Stimulated activated CD4-positive, alpha-beta T cell treated with anti-CD3 and anti-CD28 coated beads, Interleukin-1b, Interleukin-23, amount 100 ng/mL, for 4 hours (primary cell): Measurements from ENCODE around the gene SLC1A7.

Source experiments
- DNase-seq, 2 donors: peaks; one replicate each; pipeline ENCODE4 v3.0.0-alpha.2; 2020; ENCODE audit warnings: low read depth in 2 of 2

SLC1A7 gene

GRCh38 chr1:53134042-53134485, 8.4 kb downstream of the SLC1A7 start:
- DNase-seq, result no peak

- DNase-seq, result no peak
Observed at GRCh38 chr1:53133261-53134041, 9.0 kb downstream of the SLC1A7 start.

- no peak for DNase-seq
Observed at GRCh38 chr1:53132176-53132575, 10.3 kb downstream of the SLC1A7 start.

- no peak for DNase-seq
Observed at GRCh38 chr1:53131590-53131938, 10.9 kb downstream of the SLC1A7 start.

- DNase-seq, result no peak
Observed at GRCh38 chr1:53130878-53131589, 11.4 kb downstream of the SLC1A7 start.

- DNase-seq, result no peak
Observed at GRCh38 chr1:53130598-53130877, 11.9 kb downstream of the SLC1A7 start.

GRCh38 chr1:53129891-53130597, 12.4 kb downstream of the SLC1A7 start:
- no peak for DNase-seq

- no peak for DNase-seq
Observed at GRCh38 chr1:53128401-53128800, 14.0 kb downstream of the SLC1A7 start.

- no peak for DNase-seq
Observed at GRCh38 chr1:53127546-53127945, 14.9 kb downstream of the SLC1A7 start.

- no peak for DNase-seq
Observed at GRCh38 chr1:53126495-53126894, 15.9 kb downstream of the SLC1A7 start.

GRCh38 chr1:53125623-53126360, 16.6 kb downstream of the SLC1A7 start:
- DNase-seq, result no peak

- no peak for DNase-seq
Observed at GRCh38 chr1:53125122-53125521, 17.3 kb downstream of the SLC1A7 start.

GRCh38 chr1:53123453-53124140, 18.8 kb downstream of the SLC1A7 start:
- no peak for DNase-seq

- no peak for DNase-seq
Observed at GRCh38 chr1:53122961-53123413, 19.5 kb downstream of the SLC1A7 start.

- no peak for DNase-seq
Observed at GRCh38 chr1:53122201-53122885, 20.1 kb downstream of the SLC1A7 start.

- DNase-seq, result no peak
Observed at GRCh38 chr1:53121319-53122172, 20.9 kb downstream of the SLC1A7 start.

GRCh38 chr1:53120659-53121058, 21.8 kb downstream of the SLC1A7 start:
- DNase-seq, result no peak

GRCh38 chr1:53117836-53118235, 24.6 kb downstream of the SLC1A7 start:
- no peak for DNase-seq

- no peak for DNase-seq
Observed at GRCh38 chr1:53116933-53117600, 25.4 kb downstream of the SLC1A7 start.
